SK-N-SH (cell line): Measurements from ENCODE around the gene EIF2D. TPM values are rescaled to one million over a fixed set of nuclear protein-coding genes. Genes with fewer than 3 reads are reported as not detected.

Experiments
- CTCF ChIA-PET: fragments of 300-600, 350-600 bp; formaldehyde crosslinking; extraction: SDS; loops from one replicate; lab custom pipeline; 2021; lab: Yijun Ruan, JAX
- POLR2A ChIA-PET: fragments of 350-600 bp; sonication (Branson Sonifier 250); formaldehyde crosslinking; extraction: SDS; loops from one replicate; lab custom pipeline; 2020; ENCODE audit warnings: antibody characterized with exemption, inconsistent platforms; lab: Yijun Ruan, JAX
- DNase-seq: peaks from one replicate; pipeline ENCODE4 v3.0.0; 2012
- H2AFZ ChIP-seq: fragments of 200-600 bp; sonication (generic); 2 replicates; pipeline ENCODE4 v1.8.1; 2016; ENCODE audit warnings: antibody characterized with exemption, mild to moderate bottlenecking, low read depth
- H3F3A ChIP-seq: fragments of 200-600 bp; sonication (generic); replicated peaks from 2 replicates; pipeline ENCODE3; 2016; ENCODE audit warnings: antibody characterized with exemption, mild to moderate bottlenecking; ENCODE audit not compliant: insufficient read depth
- H3K27ac ChIP-seq, 2 experiments: fragments of 200-500 bp in 1 of 2; fragments of 200-600 bp in 1 of 2; sonication (Bioruptor generic) in 1 of 2; sonication (generic), shearing (Covaris generic) in 1 of 2; 2 replicates each; pipeline versions ENCODE4 v1.5.1 to v1.6.1; 2014 to 2016; ENCODE audit warnings: low read depth in 2 of 2, inconsistent platforms in 1 of 2, low read length in 1 of 2, mild to moderate bottlenecking in 1 of 2, mixed read lengths in 1 of 2
- H3K27me3 ChIP-seq: fragments of 200-600 bp; sonication (generic), shearing (Covaris generic); 2 replicates; pipeline ENCODE4 v1.6.1; 2016; ENCODE audit warnings: mixed run types; ENCODE audit not compliant: insufficient read depth
- H3K36me3 ChIP-seq, 2 experiments: fragments of 200-500 bp in 1 of 2; fragments of 200-600 bp in 1 of 2; sonication (Bioruptor generic) in 1 of 2; sonication (generic) in 1 of 2; replicated peaks in 1 of 2; 2 replicates each; pipeline versions ENCODE3 to v1.5.1; 2014 to 2016; ENCODE audit warnings: low read length in 1 of 2, mild to moderate bottlenecking in 1 of 2; ENCODE audit not compliant: insufficient read depth in 2 of 2, control insufficient read depth in 1 of 2
- H3K4me1 ChIP-seq, 2 experiments: fragments of 200-500 bp in 1 of 2; fragments of 200-600 bp in 1 of 2; sonication (Bioruptor generic) in 1 of 2; sonication (generic), shearing (Covaris generic) in 1 of 2; 2 replicates each; pipeline versions ENCODE4 v1.5.1 to v1.6.1; 2014 to 2016; ENCODE audit warnings: low read depth in 1 of 2, low read length in 1 of 2, mixed run types in 1 of 2; ENCODE audit not compliant: insufficient read depth in 2 of 2, control insufficient read depth in 1 of 2
- H3K4me2 ChIP-seq: fragments of 200-600 bp; sonication (generic), shearing (Covaris generic); 2 replicates; pipeline ENCODE4 v1.6.1; 2017; ENCODE audit warnings: mixed run types
- H3K4me3 ChIP-seq, 2 experiments: fragments of 200-500 bp in 1 of 2; fragments of 200-600 bp in 1 of 2; sonication (Bioruptor generic) in 1 of 2; sonication (generic), shearing (Covaris generic) in 1 of 2; 2 replicates each; pipeline versions ENCODE4 v1.5.1 to v1.8.1; 2014 to 2016; ENCODE audit warnings: low read depth in 2 of 2, inconsistent platforms in 1 of 2, low read length in 1 of 2, mild to moderate bottlenecking in 1 of 2, mixed read lengths in 1 of 2, moderate library complexity in 1 of 2
- H3K79me2 ChIP-seq: fragments of 200-600 bp; sonication (generic); 2 replicates; pipeline ENCODE4 v1.8.1; 2017; ENCODE audit warnings: mild to moderate bottlenecking; ENCODE audit not compliant: insufficient read depth
- H3K9ac ChIP-seq: fragments of 200-600 bp; sonication (generic); 2 replicates; pipeline ENCODE4 v1.6.1; 2017; ENCODE audit warnings: mixed run types
- H3K9me2 ChIP-seq: fragments of 200-600 bp; sonication (generic); 2 replicates; pipeline ENCODE4 v1.6.1; 2017; ENCODE audit warnings: mixed run types
- H3K9me3 ChIP-seq: fragments of 200-600 bp; sonication (generic); 2 replicates; pipeline ENCODE4 v1.6.1; 2017; ENCODE audit warnings: mixed run types, mild to moderate bottlenecking, moderate library complexity
- H4K20me1 ChIP-seq: fragments of 200-600 bp; sonication (generic); 2 replicates; pipeline ENCODE4 v1.6.1; 2017; ENCODE audit warnings: mild to moderate bottlenecking, mixed run types; ENCODE audit not compliant: insufficient read depth
- CHD2 ChIP-seq: fragments of 150-350 bp; IDR thresholded peaks from 2 replicates; pipeline ENCODE4 v1.6.1; 2018; ENCODE audit warnings: low read length; ENCODE audit not compliant: partially characterized antibody
- ELF1 ChIP-seq: IDR thresholded peaks from 2 replicates; pipeline ENCODE4 v1.4.0; 2012
- EP300 ChIP-seq, 2 experiments: IDR thresholded peaks; 2 replicates each; pipeline versions ENCODE4 v1.4.0 to v1.6.1; 2012; ENCODE audit warnings: borderline replicate concordance in 1 of 2, low read depth in 1 of 2, low read length in 1 of 2
- FOXM1 ChIP-seq: IDR thresholded peaks from 2 replicates; pipeline ENCODE4 v1.4.0; 2012; ENCODE audit warnings: low read depth, mild to moderate bottlenecking
- JUND ChIP-seq: IDR thresholded peaks from 2 replicates; pipeline ENCODE4 v1.4.0; 2012
- MXI1 ChIP-seq: IDR thresholded peaks from 2 replicates; pipeline ENCODE4 v1.6.1; 2012; ENCODE audit warnings: mild to moderate bottlenecking, low read depth, low read length, improper control_type of control experiment
- NFIC ChIP-seq: IDR thresholded peaks from 2 replicates; pipeline ENCODE4 v1.4.0; 2012; ENCODE audit warnings: borderline replicate concordance
- NRF1 ChIP-seq: IDR thresholded peaks from 2 replicates; pipeline ENCODE4 v1.6.1; 2012; ENCODE audit warnings: low read depth, mild to moderate bottlenecking, low read length
- RCOR1 ChIP-seq: fragments of 150-350 bp; IDR thresholded peaks from 2 replicates; pipeline ENCODE4 v1.6.1; 2017; ENCODE audit warnings: antibody characterized with exemption, low read length
- RXRA ChIP-seq: IDR thresholded peaks from 2 replicates; pipeline ENCODE4 v1.4.0; 2012; ENCODE audit warnings: low read depth, mild to moderate bottlenecking, borderline replicate concordance
- SIN3A ChIP-seq: IDR thresholded peaks from 2 replicates; pipeline ENCODE4 v1.6.1; 2012; ENCODE audit warnings: low read depth, mild to moderate bottlenecking, low read length, moderate library complexity, borderline replicate concordance
- SMC3 ChIP-seq: IDR thresholded peaks from 2 replicates; pipeline ENCODE4 v1.6.1; 2012; ENCODE audit warnings: low read depth, low read length, improper control_type of control experiment
- TAF1 ChIP-seq: IDR thresholded peaks from 2 replicates; pipeline ENCODE4 v1.6.1; 2012; ENCODE audit warnings: low read depth, mild to moderate bottlenecking, low read length, moderate library complexity, borderline replicate concordance
- TCF12 ChIP-seq: IDR thresholded peaks from 2 replicates; pipeline ENCODE4 v1.4.0; 2012
- TEAD4 ChIP-seq: IDR thresholded peaks from 2 replicates; pipeline ENCODE4 v1.4.0; 2012; ENCODE audit warnings: mild to moderate bottlenecking, borderline replicate concordance; ENCODE audit not compliant: insufficient read depth
- YY1 ChIP-seq: IDR thresholded peaks from 2 replicates; pipeline ENCODE4 v1.4.0; 2012; ENCODE audit warnings: low read depth, mild to moderate bottlenecking
- WGBS: methylation state at CpG from one replicate; pipeline ENCODE4 v1.1.6; 2017; ENCODE audit warnings: low lambda C conversion rate; 5-methylcytosine and 5-hydroxymethylcytosine counted together
- polyA plus RNA-seq, 3 experiments: library from polyadenylated mRNA; depleted of rRNA; stranded (reverse); fragments of >200 nt; gene quantifications; 2 replicates each; pipeline ENCODE4 v1.2.3, GENCODE V29; 2012
- TF ChIP-seq, protein P1 (sequence below): IDR thresholded peaks from 2 replicates; pipeline ENCODE4 v1.4.0; 2012; ENCODE audit warnings: low read depth
- TF ChIP-seq, protein P2 (sequence below): IDR thresholded peaks from 2 replicates; pipeline ENCODE4 v1.4.0; 2012; ENCODE audit warnings: low read depth, borderline replicate concordance
- TF ChIP-seq, protein P3 (sequence below): IDR thresholded peaks from 2 replicates; pipeline ENCODE4 v1.6.1; 2012; ENCODE audit warnings: mild to moderate bottlenecking, low read depth, low read length, moderate library complexity
- TF ChIP-seq, protein P4 (sequence below): IDR thresholded peaks from 2 replicates; pipeline ENCODE4 v1.4.0; 2012; ENCODE audit warnings: low read depth, borderline replicate concordance

Gene EIF2D
- polyA plus RNA-seq, 1 of the 3 experiments (the other 2 are of a cell fraction), result 59.5 TPM

DNA sequence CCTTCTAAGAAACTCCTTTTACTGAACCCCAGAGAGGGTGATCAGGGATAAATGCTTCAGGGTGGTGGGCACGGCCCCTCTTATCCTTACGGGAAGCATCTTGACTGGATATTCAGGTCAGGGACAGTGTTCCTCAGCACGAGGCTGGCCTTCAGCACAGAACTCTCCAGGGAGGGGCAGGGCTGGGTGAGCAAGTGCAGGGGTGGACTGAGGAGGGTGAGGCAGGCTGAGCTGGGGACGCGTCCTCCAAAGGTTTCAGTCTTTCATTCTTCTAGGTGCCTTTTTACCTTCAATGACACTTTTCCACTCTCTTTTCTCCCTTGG is 52.6 kb downstream of the EIF2D start:
- Histone ChIP-seq H3K9ac (no peak overlapping the region), H3K4me3 (no peak overlapping the region), H4K20me1 (no peaks in the 10 kb centered on the region), H3K4me2 (no peak overlapping the region), H3K9me3 (no peaks in the 10 kb centered on the region), H3F3A (no peaks in the 10 kb centered on the region), H3K27me3 (no peaks in the 10 kb centered on the region), H3K79me2 (no peaks in the 10 kb centered on the region), H3K27ac (no peak overlapping the region), H3K36me3 (no peaks in the 10 kb centered on the region), H3K4me1 (peaks cover 0 to 10% of the 10 kb centered on the region in 2 experiments; a peak in 2 of 4 replicates), H2AFZ (no peak overlapping the region), H3K9me2 (no peaks in the 10 kb centered on the region)
- 100% methylated on average over 5 of the region's 5 CpGs for WGBS
- DNase-seq, result no peak
- ChIA-PET POLR2A (no interaction called here), CTCF (interaction anchor here (1.0 to 3.3 kb wide), 5 partner anchors 14 to 69 kb away, joined by 3 to 20 read pairs (median 5); partner anchors contain the start of gene EIF2D)
- TF ChIP-seq ELF1 (no peak), YY1 (no peak), TEAD4 (no peak), TCF12 (no peak), NFIC (no peak), CHD2 (no peak), JUND (no peak), SMC3 (no peak), TAF1 (no peak), SIN3A (no peak), RCOR1 (no peak), MXI1 (no peak), FOXM1 (no peak), NRF1 (no peak), RXRA (no peak), EP300 (IDR thresholded peaks at IDR 0.05; ENCODE audit: borderline replicate concordance in 1 of 2, low read depth in 1 of 2, low read length in 1 of 2) (no peak)
- TF ChIP-seq, protein P1, sequence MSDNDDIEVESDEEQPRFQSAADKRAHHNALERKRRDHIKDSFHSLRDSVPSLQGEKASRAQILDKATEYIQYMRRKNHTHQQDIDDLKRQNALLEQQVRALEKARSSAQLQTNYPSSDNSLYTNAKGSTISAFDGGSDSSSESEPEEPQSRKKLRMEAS, result no peak
- TF ChIP-seq, protein P2, sequence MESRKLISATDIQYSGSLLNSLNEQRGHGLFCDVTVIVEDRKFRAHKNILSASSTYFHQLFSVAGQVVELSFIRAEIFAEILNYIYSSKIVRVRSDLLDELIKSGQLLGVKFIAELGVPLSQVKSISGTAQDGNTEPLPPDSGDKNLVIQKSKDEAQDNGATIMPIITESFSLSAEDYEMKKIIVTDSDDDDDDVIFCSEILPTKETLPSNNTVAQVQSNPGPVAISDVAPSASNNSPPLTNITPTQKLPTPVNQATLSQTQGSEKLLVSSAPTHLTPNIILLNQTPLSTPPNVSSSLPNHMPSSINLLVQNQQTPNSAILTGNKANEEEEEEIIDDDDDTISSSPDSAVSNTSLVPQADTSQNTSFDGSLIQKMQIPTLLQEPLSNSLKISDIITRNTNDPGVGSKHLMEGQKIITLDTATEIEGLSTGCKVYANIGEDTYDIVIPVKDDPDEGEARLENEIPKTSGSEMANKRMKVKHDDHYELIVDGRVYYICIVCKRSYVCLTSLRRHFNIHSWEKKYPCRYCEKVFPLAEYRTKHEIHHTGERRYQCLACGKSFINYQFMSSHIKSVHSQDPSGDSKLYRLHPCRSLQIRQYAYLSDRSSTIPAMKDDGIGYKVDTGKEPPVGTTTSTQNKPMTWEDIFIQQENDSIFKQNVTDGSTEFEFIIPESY, result no peak
- TF ChIP-seq, protein P3, sequence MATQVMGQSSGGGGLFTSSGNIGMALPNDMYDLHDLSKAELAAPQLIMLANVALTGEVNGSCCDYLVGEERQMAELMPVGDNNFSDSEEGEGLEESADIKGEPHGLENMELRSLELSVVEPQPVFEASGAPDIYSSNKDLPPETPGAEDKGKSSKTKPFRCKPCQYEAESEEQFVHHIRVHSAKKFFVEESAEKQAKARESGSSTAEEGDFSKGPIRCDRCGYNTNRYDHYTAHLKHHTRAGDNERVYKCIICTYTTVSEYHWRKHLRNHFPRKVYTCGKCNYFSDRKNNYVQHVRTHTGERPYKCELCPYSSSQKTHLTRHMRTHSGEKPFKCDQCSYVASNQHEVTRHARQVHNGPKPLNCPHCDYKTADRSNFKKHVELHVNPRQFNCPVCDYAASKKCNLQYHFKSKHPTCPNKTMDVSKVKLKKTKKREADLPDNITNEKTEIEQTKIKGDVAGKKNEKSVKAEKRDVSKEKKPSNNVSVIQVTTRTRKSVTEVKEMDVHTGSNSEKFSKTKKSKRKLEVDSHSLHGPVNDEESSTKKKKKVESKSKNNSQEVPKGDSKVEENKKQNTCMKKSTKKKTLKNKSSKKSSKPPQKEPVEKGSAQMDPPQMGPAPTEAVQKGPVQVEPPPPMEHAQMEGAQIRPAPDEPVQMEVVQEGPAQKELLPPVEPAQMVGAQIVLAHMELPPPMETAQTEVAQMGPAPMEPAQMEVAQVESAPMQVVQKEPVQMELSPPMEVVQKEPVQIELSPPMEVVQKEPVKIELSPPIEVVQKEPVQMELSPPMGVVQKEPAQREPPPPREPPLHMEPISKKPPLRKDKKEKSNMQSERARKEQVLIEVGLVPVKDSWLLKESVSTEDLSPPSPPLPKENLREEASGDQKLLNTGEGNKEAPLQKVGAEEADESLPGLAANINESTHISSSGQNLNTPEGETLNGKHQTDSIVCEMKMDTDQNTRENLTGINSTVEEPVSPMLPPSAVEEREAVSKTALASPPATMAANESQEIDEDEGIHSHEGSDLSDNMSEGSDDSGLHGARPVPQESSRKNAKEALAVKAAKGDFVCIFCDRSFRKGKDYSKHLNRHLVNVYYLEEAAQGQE, result no peak
- TF ChIP-seq, protein P4, sequence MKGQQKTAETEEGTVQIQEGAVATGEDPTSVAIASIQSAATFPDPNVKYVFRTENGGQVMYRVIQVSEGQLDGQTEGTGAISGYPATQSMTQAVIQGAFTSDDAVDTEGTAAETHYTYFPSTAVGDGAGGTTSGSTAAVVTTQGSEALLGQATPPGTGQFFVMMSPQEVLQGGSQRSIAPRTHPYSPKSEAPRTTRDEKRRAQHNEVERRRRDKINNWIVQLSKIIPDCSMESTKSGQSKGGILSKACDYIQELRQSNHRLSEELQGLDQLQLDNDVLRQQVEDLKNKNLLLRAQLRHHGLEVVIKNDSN, result no peak
